ENCODE results near the gene TSPEAR. TPM values are rescaled to one million over a fixed set of nuclear protein-coding genes. Genes with fewer than 3 reads are reported as not detected.

TSPEAR gene
- total RNA-seq, 2 experiments from 2014 or later = not detected

- POLR2A ChIA-PET = no interaction called here
- CTCF ChIA-PET = interaction anchor here (1.1 to 3.7 kb wide), 3 partner anchors 228 to 232 kb away, joined by 3 to 15 read pairs (median 3); no protein-coding TSS in a partner anchor
Observed at GRCh38 chr21:44742418-44743153, 31.2 kb upstream of the TSPEAR start.

GRCh38 chr21:44741921-44742320 lies 30.5 kb upstream of the TSPEAR start:
- ChIA-PET CTCF (interaction anchor here (1.1 to 3.7 kb wide), 3 partner anchors 227 to 231 kb away, joined by 3 to 15 read pairs (median 3); no protein-coding TSS in a partner anchor), POLR2A (no interaction called here)

GRCh38 chr21:44740742-44741141 lies 29.4 kb upstream of the TSPEAR start:
- ChIA-PET CTCF (interaction anchor here (1.0 to 3.7 kb wide), 2 partner anchors 87 to 230 kb away, joined by 3 to 15 read pairs; no protein-coding TSS in a partner anchor), POLR2A (no interaction called here)

- CTCF ChIA-PET = interaction anchor here (3.7 kb wide), 1 partner anchor 229 kb away, joined by 15 read pairs; no protein-coding TSS in a partner anchor
- POLR2A ChIA-PET = no interaction called here
Observed at GRCh38 chr21:44739316-44739715, 27.9 kb upstream of the TSPEAR start.

- ChIA-PET POLR2A (no interaction called here), CTCF (no interaction called here)
Observed at GRCh38 chr21:44738621-44739020, 27.2 kb upstream of the TSPEAR start.

GRCh38 chr21:44737706-44738354 lies 26.5 kb upstream of the TSPEAR start:
- ChIA-PET POLR2A (no interaction called here), CTCF (no interaction called here)

- CTCF ChIA-PET = no interaction called here
- POLR2A ChIA-PET = no interaction called here
Observed at GRCh38 chr21:44736291-44737004, 25.1 kb upstream of the TSPEAR start.

GRCh38 chr21:44735821-44736220 lies 24.4 kb upstream of the TSPEAR start:
- POLR2A ChIA-PET = no interaction called here
- CTCF ChIA-PET = interaction anchor here (1.5 kb wide), 1 partner anchor 15 kb away, joined by 3 read pairs; no protein-coding TSS in a partner anchor

- CTCF ChIA-PET = interaction anchor here (1.5 kb wide), 1 partner anchor 14 kb away, joined by 3 read pairs; no protein-coding TSS in a partner anchor
- POLR2A ChIA-PET = no interaction called here
Observed at GRCh38 chr21:44734841-44735240, 23.5 kb upstream of the TSPEAR start.

- ChIA-PET CTCF (interaction anchor here (1.5 kb wide), 1 partner anchor 14 kb away, joined by 3 read pairs; no protein-coding TSS in a partner anchor), POLR2A (no interaction called here)
Observed at GRCh38 chr21:44734026-44734745, 22.8 kb upstream of the TSPEAR start.

GRCh38 chr21:44732956-44733355 lies 21.6 kb upstream of the TSPEAR start:
- CTCF ChIA-PET = no interaction called here
- POLR2A ChIA-PET = no interaction called here

- CTCF ChIA-PET = no interaction called here
- POLR2A ChIA-PET = no interaction called here
Observed at GRCh38 chr21:44732263-44732662, 20.9 kb upstream of the TSPEAR start.

- CTCF ChIA-PET = no interaction called here
- POLR2A ChIA-PET = no interaction called here
Observed at GRCh38 chr21:44730951-44731579, 19.7 kb upstream of the TSPEAR start.

GRCh38 chr21:44730028-44730395 lies 18.6 kb upstream of the TSPEAR start:
- POLR2A ChIA-PET = no interaction called here
- CTCF ChIA-PET = no interaction called here

GRCh38 chr21:44729336-44730027 lies 18.1 kb upstream of the TSPEAR start:
- ChIA-PET POLR2A (no interaction called here), CTCF (no interaction called here)

GRCh38 chr21:44728716-44729115 lies 17.3 kb upstream of the TSPEAR start:
- CTCF ChIA-PET = no interaction called here
- POLR2A ChIA-PET = no interaction called here

- POLR2A ChIA-PET = no interaction called here
- CTCF ChIA-PET = no interaction called here
Observed at GRCh38 chr21:44727757-44728156, 16.4 kb upstream of the TSPEAR start.

- CTCF ChIA-PET = no interaction called here
Observed at GRCh38 chr21:44727321-44727720, 15.9 kb upstream of the TSPEAR start.

GRCh38 chr21:44726826-44727225 lies 15.5 kb upstream of the TSPEAR start:
- ChIA-PET CTCF (interaction anchor here (1.1 kb wide), 1 partner anchor 216 kb away, joined by 3 read pairs; no protein-coding TSS in a partner anchor), POLR2A (no interaction called here)

More at GRCh38 chr21:44727321-44727720, 15.9 kb upstream of the TSPEAR start:
- POLR2A ChIA-PET = no interaction called here

Data from activated CD8-positive, alpha-beta memory T cell treated with anti-CD3 and anti-CD28 coated beads for 36 hours (primary cell).